Upper lobe of left lung (tissue), 6 donors: ENCODE results near the gene SGF29. TPM values are rescaled to one million over a fixed set of nuclear protein-coding genes. Genes with fewer than 3 reads are reported as not detected.
A peak's percentile ranks its signal among the peaks of the same experiment; 100 is the strongest.

Source experiments
- ATAC-seq, 2 donors: fragments of 200-7000 bp; cut with Tn5 transposase; one replicate each; pipeline ENCODE4 v1.9.1; 2022; ENCODE audit warnings: mild to moderate bottlenecking in 2 of 2, moderate library complexity in 2 of 2; ENCODE audit not compliant: low FRiP score in 2 of 2
- DNase-seq, 2 donors: peaks; one replicate each; pipeline ENCODE4 v3.0.0-alpha.2; 2019 to 2020
- H3K27ac ChIP-seq, 4 donors: fragments of 200-600 bp; sonication (generic); one replicate each; pipeline ENCODE4 v1.5.1; 2016 to 2019
- H3K27me3 ChIP-seq, 4 donors: fragments of 200-600 bp; sonication (generic); one replicate each; pipeline ENCODE4 v1.5.1; 2017 to 2019
- H3K36me3 ChIP-seq, 4 donors: fragments of 200-600 bp; sonication (generic); one replicate each; pipeline ENCODE4 v1.5.1; 2016 to 2019
- H3K4me1 ChIP-seq, 4 donors: fragments of 200-600 bp; sonication (generic); one replicate each; pipeline ENCODE4 v1.5.1; 2018 to 2019
- H3K4me3 ChIP-seq, 4 donors: fragments of 200-600 bp; sonication (generic); one replicate each; pipeline ENCODE4 v1.5.1; 2017 to 2019; ENCODE audit warnings: mild to moderate bottlenecking in 2 of 4, moderate library complexity in 1 of 4
- H3K9me3 ChIP-seq, 4 donors: fragments of 200-600 bp; sonication (generic); one replicate each; pipeline ENCODE4 v1.5.1; 2018 to 2019
- EP300 ChIP-seq, 4 donors: sonication (generic); formaldehyde crosslinking; IDR thresholded peaks; one replicate each; pipeline ENCODE4 v1.5.1; 2017; ENCODE audit warnings: antibody characterized with exemption in 4 of 4, control low read depth in 2 of 4
- POLR2A ChIP-seq, 4 donors: fragments of 450-650 bp; IDR thresholded peaks; one replicate each; pipeline ENCODE4 v1.5.1; 2016 to 2017; ENCODE audit warnings: antibody characterized with exemption in 4 of 4, mild to moderate bottlenecking in 2 of 4
- POLR2AphosphoS5 ChIP-seq, 2 donors: sonication (generic); formaldehyde crosslinking; IDR thresholded peaks; one replicate each; pipeline ENCODE4 v1.5.1; 2017; ENCODE audit warnings: antibody characterized with exemption in 2 of 2
- WGBS, 2 donors: methylation state at CpG; one replicate each; pipeline ENCODE4 v1.1.5; 2017 to 2018; 5-methylcytosine and 5-hydroxymethylcytosine counted together
- total RNA-seq, 6 donors: library from RNA; depleted of rRNA in 4 of 6; stranded (reverse); fragments of >200 nt in 4 of 6; gene quantifications; one replicate each; pipeline versions ENCODE4 v1.1.0 to v1.2.1, GENCODE V29; 2016 to 2021
- TF ChIP-seq, protein P1 (sequence below), 6 experiments: fragments of 450-650 bp in 4 of 6; fragments of 200-600 bp in 2 of 6; sonication (generic) in 2 of 6; IDR thresholded peaks; one replicate each; pipeline ENCODE4 v1.5.1; 2016 to 2019; ENCODE audit warnings: antibody characterized with exemption in 6 of 6
- donor health status: DM: no; HTN: no; CAD: no; lungs with moderate emphysema.
- donor health status: DM: no; HTN: yes; CAD: no; lungs with severe emphysema.

The SGF29 gene
- 10 to 100 TPM; 24.8 to 67.1 (median 37.3) TPM for total RNA-seq

DNA sequence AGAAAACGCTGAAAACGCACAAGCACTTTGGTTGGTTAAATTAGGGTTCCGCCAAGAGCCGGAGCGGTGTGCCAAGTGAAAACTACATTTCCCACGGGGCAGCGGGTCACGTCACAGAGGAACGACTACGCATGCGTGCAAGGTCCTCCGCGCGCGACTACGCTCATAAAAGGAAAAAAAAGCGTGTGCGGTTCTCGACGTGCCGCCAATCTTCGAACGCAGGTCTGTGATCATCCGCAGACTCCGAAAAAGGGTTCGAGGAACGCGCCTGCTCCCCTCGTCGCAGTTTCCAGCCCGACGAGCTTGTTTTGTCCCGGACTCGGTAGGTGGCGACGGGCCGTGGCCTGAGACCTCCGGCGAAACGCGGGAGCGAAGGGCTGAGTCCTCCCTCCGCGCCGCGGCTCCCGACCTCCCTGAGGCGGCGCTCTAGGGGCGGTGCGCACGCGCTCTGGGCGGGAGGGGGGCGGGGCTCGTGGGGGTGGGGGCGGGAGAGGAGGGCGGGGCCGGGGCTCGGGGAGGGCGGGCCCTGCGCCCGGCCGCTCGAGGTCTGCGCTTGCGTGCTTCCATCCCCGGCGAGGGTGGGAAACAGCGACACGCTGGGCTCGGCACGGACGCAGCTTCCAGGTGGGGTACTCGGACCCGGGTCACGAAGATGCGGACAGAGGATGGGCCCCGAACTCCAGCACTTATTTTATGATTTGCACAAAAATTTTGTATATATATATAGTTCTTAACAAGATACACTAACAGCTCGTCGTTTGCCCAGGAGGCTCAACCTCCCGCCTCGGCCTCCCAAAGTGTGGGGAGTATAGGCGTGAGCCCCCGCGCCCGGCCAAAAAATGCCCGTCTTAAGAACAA is at the start of gene SGF29:
TSS of gene SGF29 (plus strand) at position 145 of the 858 bp plus-strand sequence. CDS start 27,150 bp downstream, outside the sequence.
- peak; percentile 92 to 95 for DNase-seq
- Histone ChIP-seq H3K27me3 (no peaks in the 10 kb centered on the region), H3K4me3 (peak within 1 kb of the TSS; percentile 44 to 86 (median 57)), H3K4me1 (peaks cover 12 to 22% (median 17%) of the 10 kb centered on the region in 4 donors), H3K27ac (peak within 1 kb of the TSS; percentile 93 to 98 (median 96)), H3K9me3 (no peaks in the 10 kb centered on the region), H3K36me3 (peaks cover 0 to 27% (median 13%) of the 10 kb centered on the region in 4 donors)
- peak; percentile 96 to 98 for ATAC-seq
- TF ChIP-seq, protein P1, sequence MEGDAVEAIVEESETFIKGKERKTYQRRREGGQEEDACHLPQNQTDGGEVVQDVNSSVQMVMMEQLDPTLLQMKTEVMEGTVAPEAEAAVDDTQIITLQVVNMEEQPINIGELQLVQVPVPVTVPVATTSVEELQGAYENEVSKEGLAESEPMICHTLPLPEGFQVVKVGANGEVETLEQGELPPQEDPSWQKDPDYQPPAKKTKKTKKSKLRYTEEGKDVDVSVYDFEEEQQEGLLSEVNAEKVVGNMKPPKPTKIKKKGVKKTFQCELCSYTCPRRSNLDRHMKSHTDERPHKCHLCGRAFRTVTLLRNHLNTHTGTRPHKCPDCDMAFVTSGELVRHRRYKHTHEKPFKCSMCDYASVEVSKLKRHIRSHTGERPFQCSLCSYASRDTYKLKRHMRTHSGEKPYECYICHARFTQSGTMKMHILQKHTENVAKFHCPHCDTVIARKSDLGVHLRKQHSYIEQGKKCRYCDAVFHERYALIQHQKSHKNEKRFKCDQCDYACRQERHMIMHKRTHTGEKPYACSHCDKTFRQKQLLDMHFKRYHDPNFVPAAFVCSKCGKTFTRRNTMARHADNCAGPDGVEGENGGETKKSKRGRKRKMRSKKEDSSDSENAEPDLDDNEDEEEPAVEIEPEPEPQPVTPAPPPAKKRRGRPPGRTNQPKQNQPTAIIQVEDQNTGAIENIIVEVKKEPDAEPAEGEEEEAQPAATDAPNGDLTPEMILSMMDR (IDR thresholded peaks at IDR 0.05) = peak in 5 of 6 experiments; percentile 24 to 47 (median 46)
- TF ChIP-seq POLR2A (IDR thresholded peaks at IDR 0.05) (peak in 3 of 4 donors; percentile 83 to 97 (median 84)), EP300 (IDR thresholded peaks at IDR 0.05) (peak in 1 of 4 donors; percentile 26), POLR2AphosphoS5 (IDR thresholded peaks at IDR 0.05) (peak; percentile 97 to 98)
- 1 to 2% methylated on average over 38 to 70 of the region's 88 CpGs for WGBS, 2 donors

DNA sequence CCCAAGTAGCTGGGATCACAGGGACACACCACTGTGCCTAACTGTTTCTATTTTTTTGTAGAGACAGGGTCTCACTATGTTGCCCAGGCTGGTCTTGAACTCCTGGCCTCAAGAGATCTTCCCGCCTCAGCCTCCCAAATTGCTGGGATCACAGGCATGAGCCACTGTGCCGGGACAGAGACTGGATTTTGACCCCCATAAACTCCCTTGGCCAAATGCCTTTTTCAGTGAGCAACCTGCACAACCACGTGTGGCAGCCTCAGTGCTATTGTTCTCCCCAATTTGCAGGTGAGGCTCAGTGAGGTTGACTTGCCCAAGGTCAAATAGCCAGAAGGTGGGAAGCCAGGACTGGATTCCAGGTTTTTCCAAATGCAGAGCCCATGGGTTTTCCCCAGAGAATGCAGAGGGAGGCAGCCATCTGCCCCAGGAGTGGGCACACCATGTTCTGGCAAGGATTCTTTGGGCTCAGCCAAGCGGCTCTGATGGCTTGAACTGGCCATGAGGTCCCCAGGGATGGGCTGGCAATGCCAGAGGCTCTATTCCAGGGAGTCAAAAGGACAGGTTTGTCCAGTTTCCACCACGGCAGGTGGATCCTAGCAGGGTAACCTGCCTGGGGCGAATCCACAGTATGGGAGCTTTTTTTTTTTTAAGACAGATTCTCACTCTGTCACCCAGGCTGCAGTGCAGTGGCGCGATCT is 48.9 kb upstream of the SGF29 start:
- Histone ChIP-seq H3K27me3 (no peaks in the 10 kb centered on the region), H3K9me3 (no peaks in the 10 kb centered on the region), H3K36me3 (no peaks in the 10 kb centered on the region), H3K4me1 (peaks cover 0 to 10% (median 3%) of the 10 kb centered on the region in 4 donors), H3K4me3 (no peak overlapping the region), H3K27ac (no peak overlapping the region)
- TF ChIP-seq EP300 (IDR thresholded peaks at IDR 0.05) (no peak), POLR2AphosphoS5 (IDR thresholded peaks at IDR 0.05) (no peak), POLR2A (IDR thresholded peaks at IDR 0.05) (no peak)
- TF ChIP-seq, protein P1 (IDR thresholded peaks at IDR 0.05) = no peak
- no peak for ATAC-seq
- no peak for DNase-seq
- 78 to 89% methylated on average over 8 of the region's 8 CpGs for WGBS, 2 donors

GRCh38 chr16:28505489-28506137 is 48.1 kb upstream of the SGF29 start:
- TF ChIP-seq POLR2A (IDR thresholded peaks at IDR 0.05) = no peak
- TF ChIP-seq, protein P1 (IDR thresholded peaks at IDR 0.05) = no peak
- TF ChIP-seq POLR2AphosphoS5 (IDR thresholded peaks at IDR 0.05) = no peak
- no peak for TF ChIP-seq EP300 (IDR thresholded peaks at IDR 0.05)
- WGBS, 2 donors = 61% methylated on average over 13 to 14 of the region's 14 CpGs
- peaks cover 0 to 10% (median 3%) of the 10 kb centered on the region in 4 donors for H3K4me1 ChIP-seq
- ATAC-seq = no peak
- H3K4me3 ChIP-seq = no peak overlapping the region
- H3K9me3 ChIP-seq = no peaks in the 10 kb centered on the region
- no peak for DNase-seq
- H3K27ac ChIP-seq = peak overlapping the region in 1 of 4 donors; percentile 56
- no peaks in the 10 kb centered on the region for H3K36me3 ChIP-seq
- no peaks in the 10 kb centered on the region for H3K27me3 ChIP-seq

DNA sequence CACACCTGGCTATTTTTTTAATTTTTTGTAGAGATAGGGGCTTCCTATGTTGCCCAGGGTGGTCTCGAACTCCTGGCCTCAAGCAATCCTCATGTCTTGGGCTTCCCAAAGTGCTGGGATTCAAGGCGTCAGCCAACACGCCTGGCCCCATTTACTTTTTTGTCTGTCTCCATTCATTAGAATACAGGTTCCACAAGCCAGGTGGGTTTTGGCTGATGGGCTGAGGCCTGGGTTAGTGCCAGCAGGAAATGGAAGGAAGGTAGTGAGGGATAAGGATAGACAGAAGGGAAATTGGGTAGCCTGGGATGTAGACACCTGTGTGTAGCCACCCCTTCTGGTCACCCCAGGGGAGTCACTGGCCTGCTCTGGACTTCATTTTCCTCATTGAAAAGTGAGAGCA is 42.7 kb upstream of the SGF29 start:
- DNase-seq = no peak
- WGBS, 2 donors = 89 to 97% methylated on average over 3 of the region's 3 CpGs

More for the DNA sequence above, 42.7 kb upstream of the SGF29 start:
- no peak for ATAC-seq
- Histone ChIP-seq H3K27me3 (no peaks in the 10 kb centered on the region), H3K4me1 (peaks cover 0 to 10% (median 3%) of the 10 kb centered on the region in 4 donors), H3K27ac (no peak overlapping the region), H3K9me3 (no peaks in the 10 kb centered on the region), H3K4me3 (no peak overlapping the region), H3K36me3 (no peaks in the 10 kb centered on the region)
- TF ChIP-seq EP300 (IDR thresholded peaks at IDR 0.05) = no peak
- TF ChIP-seq POLR2A (IDR thresholded peaks at IDR 0.05) = no peak
- TF ChIP-seq POLR2AphosphoS5 (IDR thresholded peaks at IDR 0.05) = no peak
- TF ChIP-seq, protein P1 (IDR thresholded peaks at IDR 0.05) = no peak
